ENCODE results near the gene KIF5C.
A peak's percentile ranks its signal among the peaks of the same experiment; 100 is the strongest.

Gene KIF5C

DNA sequence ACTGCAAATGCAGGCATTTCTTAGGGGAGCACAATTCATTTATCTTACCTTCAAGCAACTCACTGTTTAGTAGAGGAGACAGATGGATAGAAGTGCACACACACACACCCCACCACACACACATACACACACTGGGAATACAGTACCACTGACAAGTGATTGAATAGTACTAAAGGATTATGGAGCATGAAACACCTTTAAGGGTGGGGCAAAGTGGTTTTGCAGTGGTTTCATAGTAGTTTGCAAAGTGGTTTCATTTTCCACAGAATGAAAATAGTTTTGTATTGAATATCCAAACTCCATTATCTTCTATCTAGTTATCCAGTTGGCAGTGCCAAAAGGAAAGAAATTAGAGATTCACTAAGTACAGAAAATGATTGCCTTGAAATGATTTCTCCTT, 18.9 kb downstream of the KIF5C start:
- H3K9me3 ChIP-seq (ENCODE audit: control insufficient read depth, insufficient read depth, low read depth, low read length), result peaks cover 2% of the 10 kb centered on the region; the same call in 1 of the 2 replicates
- H3K27ac ChIP-seq (ENCODE audit: extremely low read depth, low read depth, low read length), result no peak overlapping the region
- ChIA-PET CTCF (no interaction called here), POLR2A (no interaction called here)
- H3K4me1 ChIP-seq (ENCODE audit: control insufficient read depth, insufficient read depth, low read length), result no peaks in the 10 kb centered on the region
- TF ChIP-seq ZEB2 (tag by site-specific recombination; IDR thresholded peaks at IDR 0.05), result no peak
- no peak for TF ChIP-seq ZFP69B (tag by site-specific recombination; IDR thresholded peaks at IDR 0.05)
- TF ChIP-seq ZSCAN18 (tag by site-specific recombination; IDR thresholded peaks at IDR 0.05), result no peak
- no peak for TF ChIP-seq YY1 (tag by site-specific recombination; IDR thresholded peaks at IDR 0.05)
- TF ChIP-seq, protein P1, sequence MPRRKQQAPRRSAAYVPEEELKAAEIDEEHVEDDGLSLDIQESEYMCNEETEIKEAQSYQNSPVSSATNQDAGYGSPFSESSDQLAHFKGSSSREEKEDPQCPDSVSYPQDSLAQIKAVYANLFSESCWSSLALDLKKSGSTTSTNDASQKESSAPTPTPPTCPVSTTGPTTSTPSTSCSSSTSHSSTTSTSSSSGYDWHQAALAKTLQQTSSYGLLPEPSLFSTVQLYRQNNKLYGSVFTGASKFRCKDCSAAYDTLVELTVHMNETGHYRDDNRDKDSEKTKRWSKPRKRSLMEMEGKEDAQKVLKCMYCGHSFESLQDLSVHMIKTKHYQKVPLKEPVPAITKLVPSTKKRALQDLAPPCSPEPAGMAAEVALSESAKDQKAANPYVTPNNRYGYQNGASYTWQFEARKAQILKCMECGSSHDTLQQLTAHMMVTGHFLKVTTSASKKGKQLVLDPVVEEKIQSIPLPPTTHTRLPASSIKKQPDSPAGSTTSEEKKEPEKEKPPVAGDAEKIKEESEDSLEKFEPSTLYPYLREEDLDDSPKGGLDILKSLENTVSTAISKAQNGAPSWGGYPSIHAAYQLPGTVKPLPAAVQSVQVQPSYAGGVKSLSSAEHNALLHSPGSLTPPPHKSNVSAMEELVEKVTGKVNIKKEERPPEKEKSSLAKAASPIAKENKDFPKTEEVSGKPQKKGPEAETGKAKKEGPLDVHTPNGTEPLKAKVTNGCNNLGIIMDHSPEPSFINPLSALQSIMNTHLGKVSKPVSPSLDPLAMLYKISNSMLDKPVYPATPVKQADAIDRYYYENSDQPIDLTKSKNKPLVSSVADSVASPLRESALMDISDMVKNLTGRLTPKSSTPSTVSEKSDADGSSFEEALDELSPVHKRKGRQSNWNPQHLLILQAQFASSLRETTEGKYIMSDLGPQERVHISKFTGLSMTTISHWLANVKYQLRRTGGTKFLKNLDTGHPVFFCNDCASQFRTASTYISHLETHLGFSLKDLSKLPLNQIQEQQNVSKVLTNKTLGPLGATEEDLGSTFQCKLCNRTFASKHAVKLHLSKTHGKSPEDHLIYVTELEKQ (tag by site-specific recombination; IDR thresholded peaks at IDR 0.05; ENCODE audit: borderline replicate concordance), result no peak
- TF ChIP-seq ZNF571 (tag by site-specific recombination; IDR thresholded peaks at IDR 0.05), result no peak
- no peak for TF ChIP-seq ZNF155 (tag by site-specific recombination; IDR thresholded peaks at IDR 0.05)
- no peak for TF ChIP-seq ZBTB17 (tag by site-specific recombination; IDR thresholded peaks at IDR 0.05)
- no peaks in the 10 kb centered on the region for H3K36me3 ChIP-seq (ENCODE audit: control insufficient read depth in 2 of 2, insufficient read depth in 1 of 2, low read length in 2 of 2)
- H3K4me3 ChIP-seq (ENCODE audit: low read depth, low read length), result no peak overlapping the region

GRCh38 chr2:148896136-148896535, 21.1 kb downstream of the KIF5C start:
- ChIA-PET POLR2A (no interaction called here), CTCF (no interaction called here)
- H3K4me3 ChIP-seq (ENCODE audit: low read depth, low read length), result no peak overlapping the region
- TF ChIP-seq ZIC2 (tag by site-specific recombination; IDR thresholded peaks at IDR 0.05), result peak; percentile 65
- TF ChIP-seq ZNF544 (tag by site-specific recombination; IDR thresholded peaks at IDR 0.05), result no peak
- H3K36me3 ChIP-seq (ENCODE audit: control insufficient read depth in 2 of 2, insufficient read depth in 1 of 2, low read length in 2 of 2), result no peaks in the 10 kb centered on the region
- H3K9me3 ChIP-seq (ENCODE audit: control insufficient read depth, insufficient read depth, low read depth, low read length), result peaks cover 2% of the 10 kb centered on the region; the same call in 1 of the 2 replicates
- H3K4me1 ChIP-seq (ENCODE audit: control insufficient read depth, insufficient read depth, low read length), result no peaks in the 10 kb centered on the region
- no peak overlapping the region for H3K27ac ChIP-seq (ENCODE audit: extremely low read depth, low read depth, low read length)

- TF ChIP-seq, protein P2, sequence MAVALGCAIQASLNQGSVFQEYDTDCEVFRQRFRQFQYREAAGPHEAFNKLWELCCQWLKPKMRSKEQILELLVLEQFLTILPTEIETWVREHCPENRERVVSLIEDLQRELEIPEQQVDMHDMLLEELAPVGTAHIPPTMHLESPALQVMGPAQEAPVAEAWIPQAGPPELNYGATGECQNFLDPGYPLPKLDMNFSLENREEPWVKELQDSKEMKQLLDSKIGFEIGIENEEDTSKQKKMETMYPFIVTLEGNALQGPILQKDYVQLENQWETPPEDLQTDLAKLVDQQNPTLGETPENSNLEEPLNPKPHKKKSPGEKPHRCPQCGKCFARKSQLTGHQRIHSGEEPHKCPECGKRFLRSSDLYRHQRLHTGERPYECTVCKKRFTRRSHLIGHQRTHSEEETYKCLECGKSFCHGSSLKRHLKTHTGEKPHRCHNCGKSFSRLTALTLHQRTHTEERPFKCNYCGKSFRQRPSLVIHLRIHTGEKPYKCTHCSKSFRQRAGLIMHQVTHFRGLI (tag by site-specific recombination; IDR thresholded peaks at IDR 0.05), result peak; percentile 98
- no peak for TF ChIP-seq ZNF549 (tag by site-specific recombination; IDR thresholded peaks at IDR 0.05)
- CTCF ChIA-PET, result no interaction called here
- POLR2A ChIA-PET, result no interaction called here
- no peaks in the 10 kb centered on the region for H3K36me3 ChIP-seq (ENCODE audit: control insufficient read depth in 2 of 2, insufficient read depth in 1 of 2, low read length in 2 of 2)
- H3K27ac ChIP-seq (ENCODE audit: extremely low read depth, low read depth, low read length), result no peak overlapping the region
- H3K4me1 ChIP-seq (ENCODE audit: control insufficient read depth, insufficient read depth, low read length), result peaks cover 4% of the 10 kb centered on the region; the same call in 1 of the 2 replicates
- no peaks in the 10 kb centered on the region for H3K9me3 ChIP-seq (ENCODE audit: control insufficient read depth, insufficient read depth, low read depth, low read length)
- no peak overlapping the region for H3K4me3 ChIP-seq (ENCODE audit: low read depth, low read length)
Measured at GRCh38 chr2:148899638-148900318, 24.8 kb downstream of the KIF5C start.
